ENCODE measurements around the gene GATM.
"Not testable (repeated sequence)": the region's sequence is repeated elsewhere in the genome, so short reads cannot be mapped to it uniquely, and the experiment has no call there.

GATM gene

DNA sequence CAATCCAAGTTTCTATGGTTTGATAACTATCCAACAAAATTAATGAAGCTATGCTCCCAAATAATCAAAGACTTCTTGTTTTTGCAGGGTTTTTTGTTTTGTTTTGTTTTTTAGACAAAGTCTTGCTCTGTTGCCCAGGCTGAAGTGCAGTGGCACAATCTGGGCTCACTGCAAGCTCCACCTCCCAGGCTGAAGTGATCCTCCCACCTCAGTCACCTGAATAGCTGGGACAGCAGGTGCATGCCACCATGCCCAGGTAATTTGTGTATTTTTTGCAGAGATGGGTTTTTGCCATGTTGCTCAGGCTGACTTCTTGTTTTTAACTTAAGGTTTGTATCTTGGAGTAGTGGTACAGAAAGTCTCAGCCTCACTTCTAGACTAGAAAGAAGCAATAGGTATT is 11.0 kb upstream of the GATM start:
- no peak for DNase-seq (ENCODE audit: low read depth)

DNA sequence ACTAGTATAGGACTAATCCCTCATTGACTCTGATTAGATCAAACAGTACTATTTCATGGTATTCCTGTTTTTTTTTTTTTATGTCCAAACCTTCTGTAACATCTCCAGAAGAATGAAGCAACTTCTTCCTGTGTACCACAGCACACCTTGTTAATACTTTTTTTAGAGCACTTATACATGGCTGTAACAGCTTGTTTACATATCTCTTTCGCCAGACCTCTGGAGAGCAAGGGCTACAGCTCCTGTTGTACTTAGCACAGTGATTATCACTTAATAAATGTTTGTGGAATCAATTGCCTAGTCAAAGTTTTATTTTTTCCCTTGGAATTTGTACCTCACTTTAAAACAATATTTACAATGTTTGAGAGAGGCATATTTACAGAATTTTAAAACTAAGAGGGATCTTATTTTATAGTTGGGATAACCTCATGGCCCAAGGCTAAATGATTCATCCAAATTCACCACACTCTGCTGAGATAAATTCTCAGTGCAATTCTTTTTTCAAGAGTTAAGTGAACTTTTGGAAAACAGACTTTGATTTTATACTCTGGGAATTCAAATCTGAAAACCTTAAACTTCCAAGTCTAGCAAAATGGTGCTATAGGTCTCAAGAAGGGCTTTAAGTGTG is 9.2 kb upstream of the GATM start:
- no peak for DNase-seq (ENCODE audit: low read depth)

DNA sequence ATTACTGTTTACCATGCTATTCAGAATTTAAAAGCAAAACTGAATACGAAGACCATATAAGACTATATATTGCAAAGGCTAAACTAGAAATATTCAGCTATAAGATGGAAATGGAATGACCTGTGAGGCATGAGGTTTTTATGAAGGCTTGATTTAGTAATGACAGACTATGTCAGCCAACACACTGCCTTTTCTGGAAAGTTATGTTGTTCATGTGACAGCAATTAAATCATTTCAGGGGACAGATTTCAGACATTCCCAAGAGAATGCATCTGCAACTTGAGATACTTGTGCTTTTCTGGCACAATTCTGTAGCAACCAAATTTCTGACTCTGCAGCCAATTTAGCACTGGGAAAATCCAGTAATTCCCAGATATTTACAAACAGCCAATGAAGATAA is 8.6 kb upstream of the GATM start:
- no peak for DNase-seq (ENCODE audit: low read depth)

DNA sequence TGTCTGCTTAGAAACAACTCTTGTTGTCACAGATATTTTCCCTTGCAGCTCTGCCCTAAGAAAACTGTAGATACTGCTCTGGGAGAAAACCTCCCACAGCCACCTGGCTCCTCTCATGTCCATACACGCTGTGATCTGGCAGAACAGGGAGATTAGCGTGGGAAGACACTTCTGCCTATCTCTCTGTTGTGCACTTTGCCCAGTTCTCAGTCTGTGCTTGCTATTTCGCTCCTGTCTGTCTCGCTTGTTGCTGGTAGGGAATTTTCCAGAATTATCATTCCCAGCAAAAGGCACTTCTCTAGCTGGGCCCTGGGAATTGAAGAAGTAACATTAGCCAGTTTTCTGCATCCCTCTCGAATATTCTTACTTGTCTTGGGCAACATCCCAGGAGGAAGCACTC is 8.1 kb upstream of the GATM start:
- DNase-seq (ENCODE audit: low read depth) = no peak

DNA sequence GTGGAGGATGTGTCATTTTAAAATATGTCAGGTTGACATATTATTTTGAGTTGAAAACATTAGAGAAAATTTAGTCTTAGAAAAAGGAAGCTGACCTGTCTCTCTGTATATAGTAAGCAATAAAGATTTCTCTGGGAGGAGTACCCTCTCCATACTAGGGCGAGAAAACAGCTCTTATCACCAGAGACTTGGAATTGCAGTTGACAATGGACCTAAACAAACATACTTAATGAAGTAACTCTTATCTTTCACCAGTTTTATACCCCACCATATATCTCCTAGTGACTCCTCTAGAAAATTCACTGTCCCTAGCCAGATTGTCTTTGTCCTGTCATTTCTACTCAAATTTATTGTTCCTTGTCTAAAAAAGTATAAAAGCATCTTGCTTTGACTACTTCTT is 7.2 kb upstream of the GATM start:
- DNase-seq (ENCODE audit: low read depth) = no peak

DNA sequence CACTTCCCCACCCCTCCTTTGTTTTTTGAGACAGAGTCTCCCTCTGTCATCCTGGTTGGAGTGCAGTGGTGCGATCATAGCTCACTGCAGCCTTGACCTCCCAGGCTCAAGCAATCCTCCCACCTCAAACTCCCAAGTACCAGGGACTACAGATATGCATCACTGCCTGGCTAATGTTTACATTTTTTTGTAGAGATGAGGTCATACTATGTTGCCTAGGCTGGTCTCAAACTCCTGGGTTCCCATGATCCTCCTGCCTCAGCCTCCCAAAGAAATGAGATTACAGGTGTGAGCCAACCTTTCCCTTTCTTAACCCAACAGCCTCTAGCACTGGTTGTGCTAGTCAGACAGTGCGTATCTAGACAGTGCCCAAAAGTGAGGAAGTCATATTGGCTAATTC is 6.4 kb upstream of the GATM start:
- no peak for DNase-seq (ENCODE audit: low read depth)

DNA sequence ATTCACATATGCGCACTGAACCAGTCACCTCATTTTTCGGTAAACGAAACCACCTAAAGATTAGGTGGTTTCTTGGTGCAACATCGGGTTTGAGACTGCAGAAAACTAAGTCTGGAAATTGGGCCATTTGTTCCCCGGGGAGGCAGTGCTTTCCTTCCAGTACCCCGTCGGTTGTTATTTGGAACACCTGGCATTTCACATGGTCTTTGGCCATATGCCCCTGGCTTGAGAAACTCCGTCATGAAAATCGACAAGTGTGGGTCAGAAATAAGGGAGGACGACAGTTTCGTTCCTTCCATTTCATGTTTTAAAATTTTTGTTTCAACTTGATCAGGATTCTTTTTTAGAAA is 544 bp upstream of the GATM start:
- no peak for DNase-seq (ENCODE audit: low read depth)

DNA sequence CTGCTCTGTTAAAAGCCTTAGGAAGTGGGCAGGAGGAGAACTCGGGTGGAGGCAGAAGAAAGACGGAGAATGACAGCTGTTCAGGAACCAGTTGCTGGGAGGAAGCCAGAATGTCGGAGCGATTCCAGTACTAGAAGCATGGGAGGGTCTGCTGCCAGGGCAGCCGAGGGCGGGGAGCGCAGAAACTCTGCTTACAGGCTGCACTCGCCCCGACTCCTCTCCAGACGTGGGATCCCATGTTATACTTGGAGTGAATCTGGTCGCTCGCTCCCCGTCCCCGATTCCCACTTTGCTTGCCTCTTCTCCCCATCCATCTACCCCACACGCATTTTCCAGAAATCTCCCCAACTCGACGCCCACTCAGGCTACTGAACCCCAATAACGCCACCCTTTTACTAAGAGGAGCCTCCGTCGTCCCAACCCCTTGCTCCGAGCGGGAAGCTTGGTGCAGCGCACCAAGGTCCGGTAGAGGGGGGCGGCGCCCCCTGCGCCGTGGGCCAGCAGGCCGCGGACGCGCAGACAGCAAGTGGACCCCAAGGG is 665 bp downstream of the GATM start:
- DNase-seq (ENCODE audit: low read depth) = no peak

DNA sequence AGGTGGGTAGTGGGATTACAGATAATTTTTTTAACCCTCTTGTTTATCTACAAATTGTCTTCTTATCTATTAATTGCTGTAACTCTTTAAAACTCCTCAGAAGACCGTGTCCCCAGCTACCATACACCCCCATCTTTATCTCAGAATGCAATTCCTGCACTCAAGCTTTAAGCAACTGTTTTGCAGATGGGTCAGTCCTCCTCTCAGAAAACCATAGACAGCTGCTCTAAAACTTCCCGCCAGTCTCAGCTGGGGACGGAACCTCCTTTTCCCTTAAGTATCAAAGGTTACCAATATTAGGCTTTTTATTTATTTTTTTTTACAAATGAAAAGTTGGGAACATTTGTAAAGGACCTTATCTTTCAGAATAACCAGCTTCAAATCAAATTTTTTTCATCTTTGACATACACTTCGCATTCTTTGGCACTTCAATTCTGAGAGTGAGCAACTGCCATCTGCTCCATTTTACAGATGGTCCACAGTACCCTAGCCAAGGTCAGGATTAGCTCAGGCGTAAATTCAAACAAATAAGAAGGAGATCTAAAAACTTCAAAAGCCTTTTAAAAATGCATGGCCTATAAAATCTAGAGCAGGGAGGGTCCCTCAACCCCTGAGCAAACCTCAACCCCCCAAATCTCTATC is 1.3 kb downstream of the GATM start:
- DNase-seq (ENCODE audit: low read depth) = no peak

DNA sequence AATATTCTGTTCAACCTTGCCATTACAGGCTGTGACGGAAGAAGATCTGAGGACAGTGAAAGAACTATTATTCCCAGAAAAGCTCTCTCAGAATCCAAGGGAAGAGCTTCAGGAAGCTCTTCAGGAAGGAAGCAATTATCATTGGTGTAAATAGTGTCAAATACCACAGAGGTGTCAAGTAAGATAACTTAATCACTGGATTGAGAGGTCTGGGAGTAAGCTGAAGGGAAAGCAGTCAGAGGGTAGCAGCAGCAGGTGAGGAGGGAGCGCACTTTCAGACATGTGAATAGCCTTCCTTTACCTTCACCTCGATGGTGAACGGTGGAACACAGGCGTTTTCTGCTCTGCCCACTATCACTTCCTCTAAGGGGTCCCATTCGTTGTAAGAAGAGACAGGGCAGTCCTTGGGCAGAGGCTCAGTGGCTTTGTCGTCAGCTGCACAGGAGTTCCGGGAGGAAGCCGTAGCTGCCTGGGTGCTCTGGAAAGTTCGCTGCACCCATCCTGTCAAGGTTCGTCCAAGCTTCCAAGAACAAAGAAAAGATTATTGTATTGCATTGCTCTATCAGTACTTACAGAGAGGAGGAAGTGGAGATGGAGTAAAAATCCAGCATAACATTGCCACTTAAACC is 1.9 kb downstream of the GATM start:
- DNase-seq (ENCODE audit: low read depth) = no peak

DNA sequence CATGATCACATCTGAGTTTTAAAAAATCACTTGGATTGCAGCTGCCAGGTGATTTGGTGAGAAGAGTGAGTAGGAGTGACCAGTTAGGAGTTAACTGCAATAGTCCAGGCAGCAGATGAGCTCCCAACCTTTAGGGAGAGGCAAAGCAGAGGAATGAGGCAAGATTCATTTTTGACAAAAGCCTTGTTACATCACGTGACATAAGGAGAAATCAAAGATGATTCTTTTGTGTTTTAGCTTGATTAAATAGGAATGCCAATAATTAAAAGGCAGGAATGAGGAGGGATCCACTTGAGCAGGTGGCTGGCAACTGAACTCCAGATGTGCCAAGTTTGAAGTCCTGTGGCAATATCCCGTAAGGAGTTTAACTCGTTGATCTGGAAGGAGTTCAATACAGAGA is 2.5 kb downstream of the GATM start:
- DNase-seq (ENCODE audit: low read depth) = no peak

DNA sequence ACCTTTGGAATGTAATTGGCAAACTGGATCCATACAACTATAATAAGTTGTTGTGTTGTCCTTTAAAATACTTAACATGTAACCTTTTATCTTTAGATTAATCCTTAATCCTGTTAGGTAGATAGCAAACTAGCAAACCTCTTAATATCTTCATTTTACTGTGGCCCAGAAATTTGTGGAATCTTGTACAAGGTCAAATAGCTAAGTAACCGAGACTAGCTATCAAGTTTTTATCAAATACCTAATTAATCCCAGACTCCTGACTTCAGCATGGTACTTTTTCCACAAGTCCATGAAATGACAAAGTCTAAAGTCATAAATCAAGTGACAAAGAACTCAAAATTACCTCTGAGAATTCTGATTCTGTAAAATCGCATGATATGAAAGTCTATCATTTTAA is 4.4 kb downstream of the GATM start:
- DNase-seq (ENCODE audit: low read depth) = no peak

DNA sequence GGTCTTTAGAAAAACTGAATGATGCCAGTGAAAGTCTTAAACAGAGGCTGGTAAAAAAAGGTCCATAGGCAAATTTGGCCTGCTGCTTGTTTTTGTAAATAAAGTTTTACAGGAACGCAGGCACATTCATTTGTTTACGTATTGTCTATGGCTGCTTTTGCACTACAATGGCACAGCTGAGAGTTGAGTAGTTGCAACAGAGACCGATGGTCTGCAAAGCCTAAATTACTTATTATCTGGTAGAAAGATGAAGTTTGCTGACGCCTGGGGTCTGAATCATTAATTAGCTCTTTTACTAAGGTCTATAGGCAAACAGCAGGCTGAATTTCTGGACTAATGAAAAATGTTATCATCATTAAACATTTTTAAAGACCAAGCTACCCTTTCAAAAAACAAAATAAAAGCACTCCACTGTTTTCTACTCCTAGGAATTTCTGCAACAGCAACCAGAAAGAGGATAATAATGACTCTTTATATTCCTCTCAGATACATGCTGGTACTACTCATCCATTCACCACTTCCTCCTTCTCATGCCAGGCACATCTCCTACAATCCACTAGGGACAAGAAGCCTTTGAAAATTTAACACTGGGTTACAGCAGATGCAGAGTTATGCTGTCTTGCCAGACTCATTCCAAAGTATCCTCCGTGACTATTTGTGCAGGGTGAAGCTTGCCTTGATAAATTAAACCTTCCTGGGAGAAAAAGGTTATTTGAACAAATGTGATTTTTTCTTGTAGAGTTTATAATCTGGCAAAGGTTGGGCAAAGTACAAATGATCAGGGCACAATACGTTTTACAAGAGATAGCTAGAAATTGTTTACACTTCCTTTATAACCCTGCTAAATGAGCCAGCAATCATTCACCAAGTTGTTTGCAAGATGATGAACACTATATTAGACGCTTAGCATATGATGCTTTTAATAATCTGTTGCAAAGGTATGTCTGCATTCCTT is 6.0 kb downstream of the GATM start:
- no peak for DNase-seq (ENCODE audit: low read depth)

DNA sequence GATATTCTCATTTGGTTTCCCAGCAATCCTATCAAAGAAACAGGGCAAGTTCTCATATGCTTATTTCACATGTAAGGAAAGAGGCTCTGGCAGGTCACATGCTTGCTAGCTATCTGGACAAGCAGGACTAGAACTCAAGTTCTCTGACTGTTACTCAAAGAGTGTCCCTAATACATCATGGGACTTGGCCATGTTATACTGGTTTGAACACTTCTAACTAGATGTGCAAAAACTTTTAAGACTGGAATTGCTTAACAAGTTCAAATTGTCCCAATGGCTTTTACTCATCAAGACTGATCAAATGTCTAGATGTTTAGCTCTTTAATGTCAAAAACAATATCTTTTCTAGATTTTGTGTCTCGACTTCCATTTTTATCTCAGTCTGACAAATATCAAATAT is 6.8 kb downstream of the GATM start:
- no peak for DNase-seq (ENCODE audit: low read depth)

DNA sequence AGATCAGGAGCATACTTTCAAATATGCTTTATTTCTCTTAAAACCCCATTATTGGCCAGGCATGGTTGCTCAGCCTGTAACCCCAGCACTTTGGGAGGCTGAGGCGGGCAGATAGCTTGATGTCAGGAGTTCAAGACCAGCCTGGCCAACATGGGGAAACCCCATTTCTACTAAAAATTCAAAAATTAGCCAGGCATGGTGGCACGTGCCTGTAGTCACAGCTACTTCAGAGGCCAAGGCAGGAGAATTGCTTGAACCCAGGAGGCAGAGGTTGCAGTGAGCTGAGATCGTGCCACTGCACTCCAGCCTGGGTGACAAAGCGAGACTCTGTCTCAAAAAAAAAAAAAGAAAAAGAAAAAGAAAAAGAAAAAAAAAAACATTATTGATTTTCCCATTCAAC is 8.3 kb downstream of the GATM start:
- not testable (repeated sequence) for DNase-seq (ENCODE audit: low read depth)

DNA sequence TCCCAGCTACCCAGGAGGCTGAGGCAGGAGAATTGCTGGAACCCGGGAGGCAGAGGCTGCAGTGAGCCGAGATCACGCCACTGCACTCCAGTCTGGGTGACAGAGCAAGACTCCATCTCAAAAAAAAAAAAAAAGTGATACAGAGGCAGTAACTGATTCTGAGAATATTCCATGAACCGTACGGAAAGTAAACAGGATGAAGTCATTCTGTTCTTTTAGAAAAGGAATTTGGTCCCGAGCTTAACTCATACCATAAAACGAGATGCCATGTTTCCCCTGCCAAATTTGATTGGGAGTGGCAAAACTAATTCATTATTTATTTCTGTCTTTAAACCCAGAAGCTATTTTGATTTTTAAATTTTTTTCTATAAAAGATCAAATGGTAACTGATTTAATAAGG is 11.1 kb downstream of the GATM start:
- DNase-seq (ENCODE audit: low read depth) = not testable (repeated sequence)

DNA sequence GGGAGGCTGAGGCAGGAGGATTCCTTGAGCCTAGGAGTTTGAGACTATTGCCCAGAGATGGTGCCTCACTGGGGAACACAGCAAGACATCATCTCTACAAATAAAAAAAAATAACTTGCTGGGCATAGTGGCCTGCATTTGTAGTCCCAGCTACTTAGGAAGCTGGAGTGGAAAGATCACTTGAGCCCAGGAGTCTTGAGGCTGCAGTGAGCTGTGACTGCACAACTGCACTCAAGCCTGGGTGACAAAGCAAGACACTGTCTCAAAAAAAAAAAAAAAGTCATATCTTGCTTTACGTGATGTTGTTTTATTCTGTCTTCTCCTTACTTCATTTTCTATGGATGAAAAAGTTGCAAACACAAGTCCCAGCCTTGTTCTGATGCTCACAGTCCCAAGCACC is 14.1 kb downstream of the GATM start:
- no peak for DNase-seq (ENCODE audit: low read depth)

DNA sequence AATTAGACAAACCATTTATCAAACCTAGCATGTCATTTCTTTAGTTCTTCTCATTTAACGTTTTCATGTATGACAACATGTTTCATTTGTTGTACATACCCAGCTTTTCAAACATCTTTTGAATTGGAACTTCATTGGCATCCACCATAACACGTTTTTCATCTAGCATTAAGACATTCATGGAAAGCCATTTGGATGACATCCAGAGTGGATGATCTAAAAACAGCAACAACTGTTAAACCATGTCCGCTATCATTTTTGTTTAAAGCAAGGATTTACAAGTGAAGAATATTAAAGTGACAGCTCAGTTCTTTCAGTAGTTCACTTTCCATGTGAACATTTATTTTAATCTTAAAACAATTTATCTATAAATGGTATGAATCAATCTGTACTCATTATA is 14.5 kb downstream of the GATM start:
- DNase-seq (ENCODE audit: low read depth) = no peak

DNA sequence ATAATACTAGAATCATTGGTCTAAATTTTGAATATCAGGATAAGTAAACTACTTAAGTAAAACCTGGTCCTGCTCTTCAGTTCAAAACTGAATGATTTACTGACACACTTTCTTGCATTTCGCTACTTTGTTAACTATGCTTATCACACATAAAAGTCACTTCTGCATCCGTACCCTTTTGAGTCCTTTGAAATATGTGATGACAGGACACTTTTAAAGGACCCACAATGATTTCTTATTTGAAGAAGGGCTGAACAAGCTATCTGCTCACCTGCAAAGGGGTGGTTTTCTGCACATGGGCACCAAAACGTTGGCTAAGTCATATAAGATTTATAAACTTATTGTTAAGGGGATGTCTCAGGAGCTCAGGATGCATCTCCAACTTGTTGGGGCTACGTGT is 15.0 kb downstream of the GATM start:
- no peak for DNase-seq (ENCODE audit: low read depth)

DNA sequence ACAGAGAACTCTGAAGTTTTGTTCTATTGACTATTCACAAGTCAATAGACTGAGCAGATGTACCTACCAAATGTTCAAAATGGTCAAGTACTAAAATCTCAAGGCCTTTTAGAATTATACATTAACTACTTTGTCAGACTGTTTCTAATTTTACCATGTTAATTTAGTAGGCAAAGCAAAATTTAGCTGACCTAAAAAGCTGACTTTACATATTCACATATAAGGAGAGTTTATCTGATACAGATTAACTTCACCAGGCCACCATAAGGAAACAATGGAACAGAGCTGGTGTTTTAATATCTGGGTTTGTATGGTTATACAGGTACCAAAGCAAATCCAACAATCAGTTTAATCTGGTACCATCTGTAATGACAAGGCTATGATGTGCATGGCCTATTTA is 15.9 kb downstream of the GATM start:
- no peak for DNase-seq (ENCODE audit: low read depth)

DNA sequence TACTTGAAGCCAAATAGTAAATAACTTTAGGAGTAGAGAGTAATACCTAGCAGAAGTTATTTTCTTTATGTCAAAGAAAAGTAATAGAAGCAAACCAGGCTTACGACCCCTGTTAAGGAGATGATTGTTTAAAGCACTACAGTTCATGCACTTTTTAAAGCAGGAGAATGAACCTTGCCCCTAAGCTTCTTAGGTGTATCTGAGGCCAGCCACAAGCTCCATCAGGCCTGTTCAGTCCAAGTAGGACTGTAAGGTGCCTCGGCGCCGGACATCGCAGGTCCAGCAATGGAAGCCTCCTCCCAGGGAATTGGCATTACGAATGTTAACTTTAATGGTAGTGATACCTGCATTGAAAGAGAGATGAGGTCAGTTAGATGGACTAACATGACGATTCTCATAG is 16.5 kb downstream of the GATM start:
- no peak for DNase-seq (ENCODE audit: low read depth)

DNA sequence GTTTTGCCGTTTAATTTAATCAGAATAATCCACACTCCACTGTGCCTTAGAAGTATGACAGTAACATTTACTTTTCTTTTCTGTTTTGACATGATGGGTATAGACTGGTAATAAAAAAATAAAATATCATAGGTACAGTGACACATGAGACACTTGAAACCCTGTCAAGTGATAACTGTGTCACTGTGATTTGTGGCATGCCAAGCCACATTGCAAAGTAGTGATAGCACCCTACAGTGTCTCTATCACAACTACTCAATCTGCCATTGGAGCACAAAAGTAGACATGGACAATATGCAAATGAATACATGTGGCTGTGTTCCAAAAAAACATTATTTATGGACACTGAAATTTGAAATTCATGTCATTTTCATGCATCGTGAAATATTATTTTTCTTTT is 22.5 kb downstream of the GATM start:
- DNase-seq (ENCODE audit: low read depth) = no peak

DNA sequence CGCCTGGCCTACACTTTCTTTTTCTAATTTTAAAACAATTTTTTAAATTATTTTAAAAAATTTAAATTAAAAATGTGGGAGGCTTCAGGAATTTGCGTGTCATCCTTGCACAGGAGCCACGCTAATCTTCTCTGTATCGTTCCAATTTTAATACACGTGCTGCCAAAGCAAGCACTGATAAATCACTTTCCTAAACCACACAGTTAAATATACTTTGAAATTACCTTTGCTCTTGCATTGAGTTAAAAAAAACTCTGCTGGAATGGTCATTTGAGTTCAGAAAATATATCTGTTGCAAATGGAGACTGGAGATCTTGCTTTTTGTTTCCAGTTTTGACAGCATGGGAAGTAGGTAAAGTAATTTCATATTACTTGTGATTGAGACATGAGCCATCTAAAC is 23.6 kb downstream of the GATM start:
- no peak for DNase-seq (ENCODE audit: low read depth)

All from activated T-helper 1 cell treated with Interleukin-2 at 50 U/mL for 16 hours (primary cell).